GM18507 (cell line): Measurements from ENCODE around the gene ZCCHC4.
"Not testable (repeated sequence)": the region's sequence is repeated elsewhere in the genome, so short reads cannot be mapped to it uniquely, and the experiment has no call there.

Experiments
- DNase-seq: peaks from one replicate; pipeline ENCODE4 v3.0.0; 2011; ENCODE audit warnings: low read depth; ENCODE audit not compliant: insufficient read length; ENCODE audit errors: extremely low spot score
- FAIRE-seq: peaks from 2 replicates; lab custom pipeline; 2011; peaks lifted over from hg19 to GRCh38; lab: Jason Lieb, UNC

ZCCHC4 gene

GRCh38 chr4:25368315-25368714 lies 55.7 kb downstream of the ZCCHC4 start:
- no peak for FAIRE-seq
- DNase-seq, result no peak

GRCh38 chr4:25370242-25370641 lies 57.7 kb downstream of the ZCCHC4 start:
- FAIRE-seq (no peak), DNase-seq (no peak)

- not testable (repeated sequence) for FAIRE-seq, DNase-seq
These were observed 60.0 kb downstream of the ZCCHC4 start for GRCh38 chr4:25372549-25372948.

- DNase-seq, result peak; percentile 99
- peak; percentile 75 for FAIRE-seq
These were observed 64.4 kb downstream of the ZCCHC4 start, which contains the start of gene ANAPC4 for GRCh38 chr4:25376754-25377571. Gene ANAPC4 (plus strand): TSS chr4:25377263. CDS start chr4:25377428, 165 bp downstream.

GRCh38 chr4:25377572-25378436 lies 65.2 kb downstream of the ZCCHC4 start:
- FAIRE-seq (peak; percentile 36), DNase-seq (no peak)

GRCh38 chr4:25378437-25378743 lies 65.8 kb downstream of the ZCCHC4 start:
- no peak for FAIRE-seq
- no peak for DNase-seq

- FAIRE-seq (no peak), DNase-seq (no peak)
These were observed 67.0 kb downstream of the ZCCHC4 start for GRCh38 chr4:25379591-25379990.

- FAIRE-seq, result no peak
- DNase-seq, result no peak
These were observed 71.1 kb downstream of the ZCCHC4 start for GRCh38 chr4:25383647-25384046.

GRCh38 chr4:25386926-25387325 lies 74.4 kb downstream of the ZCCHC4 start:
- DNase-seq (no peak), FAIRE-seq (no peak)

- FAIRE-seq, result no peak
These were observed 84.7 kb downstream of the ZCCHC4 start for GRCh38 chr4:25397305-25397704.

GRCh38 chr4:25399510-25399909 lies 86.9 kb downstream of the ZCCHC4 start:
- DNase-seq, result no peak
- no peak for FAIRE-seq

More at GRCh38 chr4:25397305-25397704, 84.7 kb downstream of the ZCCHC4 start:
- no peak for DNase-seq

- no peak for FAIRE-seq
- DNase-seq, result no peak
These were observed 88.5 kb downstream of the ZCCHC4 start for GRCh38 chr4:25401066-25401465.

GRCh38 chr4:25402521-25402920 lies 89.9 kb downstream of the ZCCHC4 start:
- FAIRE-seq (no peak), DNase-seq (no peak)

- DNase-seq, result no peak
- FAIRE-seq, result no peak
These were observed 91.1 kb downstream of the ZCCHC4 start for GRCh38 chr4:25403699-25404098.

GRCh38 chr4:25405453-25405852 lies 92.9 kb downstream of the ZCCHC4 start:
- FAIRE-seq, result no peak
- DNase-seq, result no peak

- FAIRE-seq (no peak), DNase-seq (no peak)
These were observed 93.6 kb downstream of the ZCCHC4 start for GRCh38 chr4:25406081-25406692.

- no peak for FAIRE-seq
- no peak for DNase-seq
These were observed 98.4 kb downstream of the ZCCHC4 start for GRCh38 chr4:25410820-25411529.

- no peak for DNase-seq
- no peak for FAIRE-seq
These were observed 100.7 kb downstream of the ZCCHC4 start for GRCh38 chr4:25413261-25413660.

GRCh38 chr4:25417014-25417413 lies 104.4 kb downstream of the ZCCHC4 start:
- FAIRE-seq (no peak), DNase-seq (no peak)
